Uterus (tissue), 2 donors: ENCODE measurements around the gene CERS4.

Experiments
- POLR2A ChIP-seq, 2 donors: fragments of 450-650 bp; IDR thresholded peaks; one replicate each; pipeline ENCODE4 v1.6.1; 2016; ENCODE audit warnings: antibody characterized with exemption in 2 of 2, mild to moderate bottlenecking in 1 of 2, moderate library complexity in 1 of 2
- TF ChIP-seq, protein P1 (sequence below), 4 experiments: fragments of 200-600 bp in 2 of 4; fragments of 450-650 bp in 2 of 4; sonication (generic) in 2 of 4; IDR thresholded peaks; one replicate each; pipeline ENCODE4 v1.5.1; 2016 to 2019; ENCODE audit warnings: antibody characterized with exemption in 4 of 4, mild to moderate bottlenecking in 2 of 4, moderate library complexity in 1 of 4

DNA sequence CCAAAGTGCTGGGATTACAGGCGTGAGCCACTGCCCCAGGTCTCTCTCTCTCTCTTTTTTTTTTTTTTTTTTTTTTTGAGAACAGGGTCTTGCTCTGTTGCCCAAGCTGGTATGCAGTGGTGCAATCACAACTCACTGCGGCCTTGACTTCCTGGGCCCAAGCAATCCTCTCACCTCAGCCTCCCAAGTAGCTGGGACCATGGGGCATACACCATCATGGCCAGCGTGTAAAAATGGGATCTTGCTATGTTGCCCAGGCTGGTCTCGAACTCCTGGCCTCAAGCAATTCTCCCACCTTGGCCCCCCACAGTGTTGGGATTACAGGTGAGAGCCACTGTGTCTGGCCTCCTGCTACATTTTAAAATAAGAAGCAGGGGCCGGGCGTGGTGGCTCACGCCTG is 40.6 kb upstream of the CERS4 start:
- TF ChIP-seq, protein P1, sequence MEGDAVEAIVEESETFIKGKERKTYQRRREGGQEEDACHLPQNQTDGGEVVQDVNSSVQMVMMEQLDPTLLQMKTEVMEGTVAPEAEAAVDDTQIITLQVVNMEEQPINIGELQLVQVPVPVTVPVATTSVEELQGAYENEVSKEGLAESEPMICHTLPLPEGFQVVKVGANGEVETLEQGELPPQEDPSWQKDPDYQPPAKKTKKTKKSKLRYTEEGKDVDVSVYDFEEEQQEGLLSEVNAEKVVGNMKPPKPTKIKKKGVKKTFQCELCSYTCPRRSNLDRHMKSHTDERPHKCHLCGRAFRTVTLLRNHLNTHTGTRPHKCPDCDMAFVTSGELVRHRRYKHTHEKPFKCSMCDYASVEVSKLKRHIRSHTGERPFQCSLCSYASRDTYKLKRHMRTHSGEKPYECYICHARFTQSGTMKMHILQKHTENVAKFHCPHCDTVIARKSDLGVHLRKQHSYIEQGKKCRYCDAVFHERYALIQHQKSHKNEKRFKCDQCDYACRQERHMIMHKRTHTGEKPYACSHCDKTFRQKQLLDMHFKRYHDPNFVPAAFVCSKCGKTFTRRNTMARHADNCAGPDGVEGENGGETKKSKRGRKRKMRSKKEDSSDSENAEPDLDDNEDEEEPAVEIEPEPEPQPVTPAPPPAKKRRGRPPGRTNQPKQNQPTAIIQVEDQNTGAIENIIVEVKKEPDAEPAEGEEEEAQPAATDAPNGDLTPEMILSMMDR (IDR thresholded peaks at IDR 0.05): no peak
- no peak for TF ChIP-seq POLR2A (IDR thresholded peaks at IDR 0.05)
